GM12865 (cell line): Measurements from ENCODE around the gene SH3PXD2B.
A peak's percentile ranks its signal among the peaks of the same experiment; 100 is the strongest.

Experiments used
- DNase-seq: peaks from one replicate; pipeline ENCODE4 v3.0.0; 2010; ENCODE audit warnings: low read depth
- H3K4me3 ChIP-seq: 2 replicates; pipeline ENCODE4 v1.5.1; 2011; ENCODE audit warnings: mild to moderate bottlenecking, low read depth, low read length, control low read depth
- CTCF ChIP-seq: IDR thresholded peaks from 2 replicates; pipeline ENCODE4 v1.5.1; 2011; ENCODE audit warnings: low read length, control low read depth, low read depth, inconsistent platforms; ENCODE audit not compliant: insufficient read depth; ENCODE audit errors: missing control alignments

SH3PXD2B gene

GRCh38 chr5:172285226-172286143, 168.8 kb downstream of the SH3PXD2B start:
- DNase-seq, result no peak
- no peak overlapping the region for H3K4me3 ChIP-seq
- TF ChIP-seq CTCF, result no peak

DNA sequence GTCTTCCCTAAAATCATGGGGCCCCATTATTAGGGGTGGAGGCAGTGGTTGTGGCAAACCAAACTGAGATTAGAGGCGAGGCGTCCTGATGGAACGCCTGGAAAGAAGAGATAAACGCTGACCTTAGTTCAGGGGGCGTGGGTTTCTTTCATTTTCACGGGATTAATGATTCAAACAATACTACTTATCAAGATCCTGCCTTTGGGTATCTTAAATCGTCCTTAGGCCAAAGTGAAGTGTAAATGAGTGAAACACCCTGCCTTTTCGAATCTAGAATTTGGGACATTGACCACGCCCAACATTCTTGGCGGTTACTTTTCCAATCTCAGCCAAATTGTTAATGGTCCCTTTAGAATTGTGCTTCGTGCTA, 169.7 kb downstream of the SH3PXD2B start:
- no peak for TF ChIP-seq CTCF
- peak overlapping the region; percentile 90 for H3K4me3 ChIP-seq
- no peak for DNase-seq

DNA sequence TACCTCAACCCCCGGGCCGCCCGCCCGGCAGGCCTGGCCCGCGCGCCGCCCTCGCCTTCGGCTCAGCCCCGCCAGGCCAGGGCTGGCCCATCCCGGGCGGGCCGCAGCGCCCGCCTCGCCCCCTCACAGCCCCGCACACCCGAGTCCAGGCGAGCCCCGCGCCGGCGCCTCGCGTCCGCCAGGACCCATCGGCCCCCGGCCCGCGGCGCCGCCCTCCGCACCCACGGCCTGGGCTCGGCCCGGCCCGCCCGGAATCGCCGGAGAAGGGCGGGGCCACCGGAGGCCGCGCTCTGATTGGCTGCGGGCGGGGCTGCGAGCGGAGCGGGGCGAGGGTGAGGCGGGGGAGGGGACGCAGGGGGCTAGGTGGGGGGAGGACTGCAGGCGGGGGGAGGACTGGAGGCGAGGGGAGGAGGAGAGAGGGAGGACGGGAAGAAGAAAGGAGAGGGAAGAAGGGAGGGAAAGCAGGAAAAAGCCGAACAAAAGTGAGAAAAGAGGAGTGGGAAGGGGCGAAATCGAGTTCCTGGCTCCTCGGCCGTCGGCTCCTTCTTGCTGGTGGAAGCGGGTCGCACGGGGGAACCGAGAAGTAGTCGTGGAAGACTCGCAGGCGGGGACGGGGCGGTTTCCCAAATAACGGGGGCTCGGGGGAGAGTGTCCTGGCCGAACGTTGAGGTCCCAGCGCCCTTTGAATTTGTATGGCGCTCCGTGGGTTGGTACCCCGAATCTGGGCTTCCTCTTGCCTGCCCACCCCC, 170.3 kb downstream of the SH3PXD2B start:
- DNase-seq, result peak; percentile 86
- H3K4me3 ChIP-seq, result peak overlapping the region; percentile 90
- TF ChIP-seq CTCF, result no peak

DNA sequence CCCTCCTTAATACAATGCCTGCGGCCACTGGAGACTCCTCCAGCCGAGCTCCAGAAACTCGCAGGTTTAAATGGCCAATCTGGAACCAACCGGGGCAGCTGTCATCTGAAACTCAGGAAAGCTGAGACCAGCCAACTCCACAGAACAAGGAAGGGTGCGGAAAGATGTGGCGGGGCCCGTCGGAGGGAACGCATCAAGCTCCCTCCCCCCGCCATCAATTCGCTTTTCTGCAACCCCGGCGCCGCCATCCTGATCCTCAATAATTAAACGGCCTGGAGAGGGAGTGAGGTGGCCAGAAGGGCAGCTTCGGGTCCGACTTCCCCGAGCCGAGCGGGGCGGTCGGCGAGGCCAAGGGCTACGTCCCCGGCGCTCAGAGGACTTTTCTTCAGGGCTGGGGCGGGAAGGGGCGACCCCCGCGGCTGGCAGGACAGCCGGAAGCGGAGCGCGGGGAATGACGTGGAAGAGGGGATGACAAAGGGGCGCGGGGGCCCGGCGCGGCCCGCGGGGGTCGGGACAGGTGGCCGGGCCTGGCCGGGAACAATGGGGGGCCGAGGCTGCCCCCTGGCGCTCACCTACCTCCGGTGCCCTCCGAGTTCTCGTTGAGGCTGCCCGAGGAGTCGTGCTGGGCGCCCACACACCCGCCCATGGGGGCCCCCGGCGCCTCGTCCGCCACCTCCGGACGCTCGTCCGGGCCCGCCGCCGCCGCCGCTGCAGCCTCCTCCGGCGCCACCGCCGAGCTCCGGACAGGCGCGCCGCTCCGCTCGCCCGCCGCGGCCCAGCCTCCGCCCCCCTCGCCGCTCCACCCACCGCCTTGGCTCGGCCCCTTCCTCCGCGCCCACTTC, 171.1 kb downstream of the SH3PXD2B start, which contains the start of gene UBTD2:
UBTD2 (minus strand) TSS at position 745 of the 842 bp plus-strand sequence; CDS start at position 646, 99 bp downstream.
- peak; percentile 55 for TF ChIP-seq CTCF

GRCh38 chr5:172282272-172283019, 171.9 kb downstream of the SH3PXD2B start:
- peak overlapping the region; percentile 87 for H3K4me3 ChIP-seq
- TF ChIP-seq CTCF, result no peak
- no peak for DNase-seq

More for the DNA sequence above, 171.1 kb downstream of the SH3PXD2B start, which contains the start of gene UBTD2:
- DNase-seq, result peak; percentile 87
- H3K4me3 ChIP-seq, result peak within 1 kb of the TSS; percentile 90

DNA sequence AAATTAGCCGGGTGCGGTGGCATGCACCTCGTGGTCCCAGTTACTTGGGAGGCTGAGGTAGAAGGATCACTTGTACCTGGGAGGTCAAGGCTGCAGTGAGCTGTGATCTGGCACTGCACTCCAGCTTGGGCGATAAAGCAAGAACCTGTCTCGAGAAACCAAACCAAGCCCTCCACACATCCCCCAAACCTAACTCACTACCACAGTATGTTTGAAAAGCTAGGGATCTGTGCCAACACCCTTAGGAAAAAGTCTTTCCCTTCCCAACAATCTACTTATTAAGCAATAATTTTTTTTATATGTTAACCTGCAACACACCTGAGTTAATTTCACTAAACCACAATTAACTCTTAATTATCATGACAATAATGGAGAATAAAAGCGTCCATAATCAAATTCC, 173.0 kb downstream of the SH3PXD2B start:
- peak overlapping the region; percentile 87 for H3K4me3 ChIP-seq
- no peak for DNase-seq
- no peak for TF ChIP-seq CTCF
